HG03045 (cell line): ENCODE results near the gene RAD50.
"Not testable (repeated sequence)": the region's sequence is repeated elsewhere in the genome, so short reads cannot be mapped to it uniquely, and the experiment has no call there.

Experiments
- ATAC-seq: cut with Tn5 transposase; IDR thresholded peaks from one replicate; pipeline ENCODE4 v1.9.1; 2021; ENCODE audit warnings: mild to moderate bottlenecking, moderate library complexity; ENCODE audit not compliant: unreplicated experiment

The RAD50 gene

GRCh38 chr5:132556763-132557477, at the start of gene RAD50:
TSS of gene RAD50 (plus strand) at chr5:132556977. CDS start at chr5:132557325, 348 bp downstream.
- peak; percentile 97 for ATAC-seq

- no peak for ATAC-seq
Observed at GRCh38 chr5:132510076-132510475, 46.7 kb upstream of the RAD50 start.

GRCh38 chr5:132513618-132514336, 43.0 kb upstream of the RAD50 start:
- not testable (repeated sequence) for ATAC-seq

GRCh38 chr5:132522067-132522466, 34.7 kb upstream of the RAD50 start:
- ATAC-seq: not testable (repeated sequence)

- ATAC-seq: not testable (repeated sequence)
Observed at GRCh38 chr5:132524877-132525276, 31.9 kb upstream of the RAD50 start.

- peak; percentile 79 for ATAC-seq
Observed at GRCh38 chr5:132525299-132525724, 31.5 kb upstream of the RAD50 start.

GRCh38 chr5:132526290-132526973, 30.3 kb upstream of the RAD50 start:
- ATAC-seq: peak; percentile 47

- ATAC-seq: no peak
Observed at GRCh38 chr5:132526974-132527564, 29.7 kb upstream of the RAD50 start.

- no peak for ATAC-seq
Observed at GRCh38 chr5:132528021-132528420, 28.8 kb upstream of the RAD50 start.

- no peak for ATAC-seq
Observed at GRCh38 chr5:132528866-132529634, 27.7 kb upstream of the RAD50 start.

- no peak for ATAC-seq
Observed at GRCh38 chr5:132530946-132531345, 25.8 kb upstream of the RAD50 start.

- no peak for ATAC-seq
Observed at GRCh38 chr5:132539716-132540115, 17.1 kb upstream of the RAD50 start.

GRCh38 chr5:132540149-132540548, 16.6 kb upstream of the RAD50 start:
- no peak for ATAC-seq

GRCh38 chr5:132540764-132541163, 16.0 kb upstream of the RAD50 start:
- no peak for ATAC-seq

GRCh38 chr5:132543472-132544201, 13.1 kb upstream of the RAD50 start, which contains the start of gene IL5:
TSS of gene IL5 (minus strand) at chr5:132543522. CDS start at chr5:132543478, 44 bp downstream.
- no peak for ATAC-seq

- no peak for ATAC-seq
Observed at GRCh38 chr5:132546108-132546507, 10.7 kb upstream of the RAD50 start.

GRCh38 chr5:132547269-132547668, 9.5 kb upstream of the RAD50 start:
- no peak for ATAC-seq

- ATAC-seq: not testable (repeated sequence)
Observed at GRCh38 chr5:132548834-132549233, 7.9 kb upstream of the RAD50 start.

GRCh38 chr5:132549576-132549975, 7.2 kb upstream of the RAD50 start:
- no peak for ATAC-seq
